Measurements from ENCODE around the gene REX1BD. TPM values are rescaled to one million over a fixed set of nuclear protein-coding genes. Genes with fewer than 3 reads are reported as not detected.
A peak's percentile ranks its signal among the peaks of the same experiment; 100 is the strongest.

REX1BD gene
- total and polyA plus RNA-seq, 2 of the 13 experiments (the other 11 are each of a cell fraction or from before 2014, with no cell fraction given) = 7.5 to 25.4 TPM

GRCh38 chr19:18542941-18543813, 45.4 kb upstream of the REX1BD start, which contains the start of gene FKBP8 (continued):
- TF ChIP-seq ZNF276 (CRISPR knock-in tag; IDR thresholded peaks at IDR 0.05; ENCODE audit: low read depth) (no peak), MAFK (conservative IDR thresholded peaks at IDR 0.05 in 1 of 2, IDR thresholded peaks at IDR 0.05 in 1 of 2; ENCODE audit: low read length in 2 of 2) (no peak), NFYB (CRISPR knock-in tag; IDR thresholded peaks at IDR 0.05) (peak; percentile 87), ELF1 (CRISPR knock-in tag; IDR thresholded peaks at IDR 0.05) (peak; percentile 65; the same call in 1 of the 2 replicates), ZFP91 (CRISPR knock-in tag; IDR thresholded peaks at IDR 0.05; ENCODE audit: borderline replicate concordance) (peak; percentile 99), MTF2 (CRISPR knock-in tag; IDR thresholded peaks at IDR 0.05; ENCODE audit: borderline replicate concordance) (no peak), ZNF687 (CRISPR knock-in tag; IDR thresholded peaks at IDR 0.05) (peak; percentile 9; the same call in 1 of the 2 replicates), ZNF30 (CRISPR knock-in tag; IDR thresholded peaks at IDR 0.05) (no peak), HMGXB4 (CRISPR knock-in tag; IDR thresholded peaks at IDR 0.05; ENCODE audit: borderline replicate concordance in 1 of 2, low read depth in 1 of 2) (no peak)
- TF ChIP-seq, protein P1, sequence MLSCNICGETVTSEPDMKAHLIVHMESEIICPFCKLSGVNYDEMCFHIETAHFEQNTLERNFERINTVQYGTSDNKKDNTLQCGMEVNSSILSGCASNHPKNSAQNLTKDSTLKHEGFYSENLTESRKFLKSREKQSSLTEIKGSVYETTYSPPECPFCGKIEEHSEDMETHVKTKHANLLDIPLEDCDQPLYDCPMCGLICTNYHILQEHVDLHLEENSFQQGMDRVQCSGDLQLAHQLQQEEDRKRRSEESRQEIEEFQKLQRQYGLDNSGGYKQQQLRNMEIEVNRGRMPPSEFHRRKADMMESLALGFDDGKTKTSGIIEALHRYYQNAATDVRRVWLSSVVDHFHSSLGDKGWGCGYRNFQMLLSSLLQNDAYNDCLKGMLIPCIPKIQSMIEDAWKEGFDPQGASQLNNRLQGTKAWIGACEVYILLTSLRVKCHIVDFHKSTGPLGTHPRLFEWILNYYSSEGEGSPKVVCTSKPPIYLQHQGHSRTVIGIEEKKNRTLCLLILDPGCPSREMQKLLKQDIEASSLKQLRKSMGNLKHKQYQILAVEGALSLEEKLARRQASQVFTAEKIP (CRISPR knock-in tag; IDR thresholded peaks at IDR 0.05; ENCODE audit: borderline replicate concordance) = no peak
- TF ChIP-seq, protein P2, sequence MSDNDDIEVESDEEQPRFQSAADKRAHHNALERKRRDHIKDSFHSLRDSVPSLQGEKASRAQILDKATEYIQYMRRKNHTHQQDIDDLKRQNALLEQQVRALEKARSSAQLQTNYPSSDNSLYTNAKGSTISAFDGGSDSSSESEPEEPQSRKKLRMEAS (IDR thresholded peaks at IDR 0.05) = 0 out of 2 replicates have a peak, but pooled peaks have one; percentile 13
- TF ChIP-seq, protein P3, sequence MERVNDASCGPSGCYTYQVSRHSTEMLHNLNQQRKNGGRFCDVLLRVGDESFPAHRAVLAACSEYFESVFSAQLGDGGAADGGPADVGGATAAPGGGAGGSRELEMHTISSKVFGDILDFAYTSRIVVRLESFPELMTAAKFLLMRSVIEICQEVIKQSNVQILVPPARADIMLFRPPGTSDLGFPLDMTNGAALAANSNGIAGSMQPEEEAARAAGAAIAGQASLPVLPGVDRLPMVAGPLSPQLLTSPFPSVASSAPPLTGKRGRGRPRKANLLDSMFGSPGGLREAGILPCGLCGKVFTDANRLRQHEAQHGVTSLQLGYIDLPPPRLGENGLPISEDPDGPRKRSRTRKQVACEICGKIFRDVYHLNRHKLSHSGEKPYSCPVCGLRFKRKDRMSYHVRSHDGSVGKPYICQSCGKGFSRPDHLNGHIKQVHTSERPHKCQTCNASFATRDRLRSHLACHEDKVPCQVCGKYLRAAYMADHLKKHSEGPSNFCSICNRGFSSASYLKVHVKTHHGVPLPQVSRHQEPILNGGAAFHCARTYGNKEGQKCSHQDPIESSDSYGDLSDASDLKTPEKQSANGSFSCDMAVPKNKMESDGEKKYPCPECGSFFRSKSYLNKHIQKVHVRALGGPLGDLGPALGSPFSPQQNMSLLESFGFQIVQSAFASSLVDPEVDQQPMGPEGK (CRISPR knock-in tag; IDR thresholded peaks at IDR 0.05) = peak; percentile 22
